K562 (cell line): ENCODE data around the gene PLD1. TPM values are rescaled to one million over a fixed set of nuclear protein-coding genes. Genes with fewer than 3 reads are reported as not detected.

Experiments used
- ATAC-seq: fragments of 200-7000 bp; cut with Tn5 transposase; 3 replicates; pipeline ENCODE4 v1.9.1; 2020; ENCODE audit warnings: moderate library complexity
- BruUV-seq: library from RNA; stranded (reverse); fragments of 400-500 nt; replicated peaks from 2 replicates; lab custom pipeline; 2021; lab: Mats Ljungman, UMichigan
- CTCF ChIA-PET: fragments of 300-600 bp; formaldehyde crosslinking; extraction: SDS; loops from one replicate; lab custom pipeline; 2021; ENCODE audit warnings: low intra/inter-chr PET ratio; lab: Yijun Ruan, JAX
- POLR2A ChIA-PET: fragments of 300-600, 350-650 bp; sonication (Branson Sonifier 250); formaldehyde crosslinking; extraction: SDS; loops from one replicate; lab custom pipeline; 2021; ENCODE audit warnings: antibody characterized with exemption, inconsistent platforms; lab: Yijun Ruan, JAX
- DNase-seq, 4 experiments: peaks; one replicate each; pipeline versions ENCODE4 v3.0.0 to v3.0.0-alpha.2; 2011 to 2018; ENCODE audit warnings: low spot score in 3 of 4, mixed read lengths in 3 of 4; ENCODE audit errors: extremely low read depth in 1 of 4
- FAIRE-seq: peaks from 2 replicates; lab custom pipeline; 2011; peaks lifted over from hg19 to GRCh38; lab: Jason Lieb, UNC
- H2AFZ ChIP-seq: 2 replicates; pipeline ENCODE4 v1.6.0; 2011; ENCODE audit warnings: low read depth, low read length, control low read depth, inconsistent platforms
- H3K27ac ChIP-seq: fragments of 200-600 bp; 3 replicates; pipeline ENCODE4 v1.8.0; 2011; ENCODE audit warnings: low read depth, mild to moderate bottlenecking, control low read depth, inconsistent platforms, low read length, moderate library complexity, mixed read lengths; ENCODE audit errors: extremely low read depth
- H3K27me3 ChIP-seq, 2 experiments: fragments of 300-600 bp in 1 of 2; 2 replicates in 1 of 2; 3 replicates in 1 of 2; pipeline versions ENCODE4 v1.6.0 to v1.8.0; 2011; ENCODE audit warnings: inconsistent platforms in 2 of 2, low read length in 2 of 2, mild to moderate bottlenecking in 1 of 2, mixed read lengths in 1 of 2, moderate library complexity in 1 of 2; ENCODE audit not compliant: control insufficient read depth in 2 of 2, insufficient read depth in 2 of 2
- H3K36me3 ChIP-seq: fragments of 300-600 bp; 3 replicates; pipeline ENCODE4 v1.8.0; 2011; ENCODE audit warnings: mild to moderate bottlenecking, low read length, inconsistent platforms; ENCODE audit not compliant: control insufficient read depth, insufficient read depth
- H3K4me1 ChIP-seq, 2 experiments: fragments of 200-600 bp in 1 of 2; replicated peaks in 1 of 2; 2 replicates in 1 of 2; 3 replicates in 1 of 2; pipeline versions ENCODE4 v1.5.1 to v1.8.0; 2011; ENCODE audit warnings: inconsistent platforms in 2 of 2, low read length in 2 of 2, mild to moderate bottlenecking in 1 of 2, mixed read lengths in 1 of 2, moderate library complexity in 1 of 2; ENCODE audit not compliant: control insufficient read depth in 2 of 2, insufficient read depth in 2 of 2
- H3K4me2 ChIP-seq: 2 replicates; pipeline ENCODE4 v1.6.1; 2011; ENCODE audit warnings: low read length, control low read depth, inconsistent platforms, mixed read lengths; ENCODE audit not compliant: insufficient read depth
- H3K4me3 ChIP-seq: fragments of 200-600 bp; sonication (generic), shearing (Covaris generic); 2 replicates; pipeline ENCODE4 v1.5.1; 2016; ENCODE audit warnings: control low read depth, inconsistent platforms
- H3K79me2 ChIP-seq: fragments of 200-600 bp; 3 replicates; pipeline ENCODE4 v1.8.0; 2011; ENCODE audit warnings: low read length, inconsistent platforms; ENCODE audit not compliant: control insufficient read depth, insufficient read depth
- H3K9ac ChIP-seq, 2 experiments: 2 replicates each; pipeline versions ENCODE4 v1.6.0 to v1.6.1; 2011; ENCODE audit warnings: low read depth in 2 of 2, low read length in 2 of 2, control low read depth in 1 of 2, inconsistent platforms in 1 of 2, mild to moderate bottlenecking in 1 of 2, mixed read lengths in 1 of 2; ENCODE audit not compliant: insufficient read depth in 1 of 2
- H3K9me1 ChIP-seq: one replicate; pipeline ENCODE4 v1.6.0; 2011; ENCODE audit warnings: inconsistent platforms, mild to moderate bottlenecking, low read length, moderate library complexity; ENCODE audit not compliant: control insufficient read depth, insufficient read depth
- H3K9me3 ChIP-seq: replicated peaks from 2 replicates; pipeline ENCODE4 v1.5.1; 2011; ENCODE audit warnings: low read depth, low read length, inconsistent platforms; ENCODE audit not compliant: control insufficient read depth, insufficient read depth
- H4K20me1 ChIP-seq: replicated peaks from 2 replicates; pipeline ENCODE4 v1.6.1; 2011; ENCODE audit warnings: low read length, inconsistent platforms, mixed read lengths; ENCODE audit not compliant: control insufficient read depth, insufficient read depth
- ARNT ChIP-seq, 2 experiments: fragments of 450-650 bp; IDR thresholded peaks; 2 replicates each; pipeline ENCODE4 v1.6.1; 2016; ENCODE audit warnings: mild to moderate bottlenecking in 1 of 2
- CBFA2T2 ChIP-seq: fragments of 450-650 bp; conservative IDR thresholded peaks from 2 replicates; pipeline ENCODE4 v1.6.1; 2017; ENCODE audit warnings: mild to moderate bottlenecking
- DPF2 ChIP-seq: fragments of 450-650 bp; IDR thresholded peaks from 2 replicates; pipeline ENCODE4 v1.6.1; 2016
- ESRRB ChIP-seq: fragments of 250-450 bp; sonication (Bioruptor Pico); IDR thresholded peaks from 2 replicates; pipeline ENCODE4 v1.5.0; 2020; ENCODE audit warnings: mild to moderate bottlenecking, moderate library complexity, borderline replicate concordance
- GABPB2 ChIP-seq: fragments of 250-450 bp; sonication (Bioruptor Pico); conservative IDR thresholded peaks from 2 replicates; pipeline ENCODE4 v1.5.1; 2021; ENCODE audit warnings: mild to moderate bottlenecking
- HDAC3 ChIP-seq: fragments of 450-650 bp; IDR thresholded peaks from 2 replicates; pipeline ENCODE4 v1.6.1; 2018; ENCODE audit warnings: borderline replicate concordance, mild to moderate bottlenecking, moderate library complexity; ENCODE audit not compliant: partially characterized antibody
- HNRNPL ChIP-seq: fragments of 200-400 bp; formaldehyde crosslinking; IDR thresholded peaks from 2 replicates; pipeline ENCODE4 v1.6.1; 2017; ENCODE audit warnings: low read depth, mild to moderate bottlenecking, low read length
- MBD2 ChIP-seq: sonication (generic); IDR thresholded peaks from 2 replicates; pipeline ENCODE4 v1.6.1; 2016; ENCODE audit warnings: low read depth, borderline replicate concordance
- MTA1 ChIP-seq: fragments of 450-650 bp; IDR thresholded peaks from 2 replicates; pipeline ENCODE4 v1.6.1; 2017; ENCODE audit warnings: borderline replicate concordance
- SMAD3 ChIP-seq: fragments of 450-650 bp; formaldehyde crosslinking; conservative IDR thresholded peaks from 2 replicates; pipeline ENCODE4 v1.4.0; 2020; ENCODE audit warnings: mild to moderate bottlenecking
- SREBF1 ChIP-seq: fragments of 150-350 bp; IDR thresholded peaks from 2 replicates; pipeline ENCODE4 v1.6.1; 2014; ENCODE audit warnings: antibody characterized with exemption, low read depth, low read length, borderline replicate concordance
- THRA ChIP-seq: fragments of 450-650 bp; IDR thresholded peaks from 2 replicates; pipeline ENCODE4 v1.6.1; 2017; ENCODE audit warnings: mild to moderate bottlenecking, moderate library complexity
- ZBTB17 ChIP-seq: fragments of 450-650 bp; formaldehyde crosslinking; IDR thresholded peaks from 2 replicates; pipeline ENCODE4 v1.4.0; 2020; ENCODE audit warnings: mild to moderate bottlenecking
- ZNF324 ChIP-seq: fragments of 250-450 bp; sonication (Bioruptor Pico); IDR thresholded peaks from 2 replicates; pipeline ENCODE4 v1.4.0; 2020; ENCODE audit warnings: mild to moderate bottlenecking
- ZNF561 ChIP-seq: fragments of 450-650 bp; formaldehyde crosslinking; conservative IDR thresholded peaks from 2 replicates; pipeline ENCODE4 v1.4.0; 2020; ENCODE audit warnings: mild to moderate bottlenecking, moderate library complexity
- WGBS: fragments of 100-300 bp; shearing (Covaris generic); methylation state at CpG from one replicate; pipeline ENCODE4 v1.1.6; 2016; ENCODE audit warnings: low coverage, mixed read lengths; ENCODE audit not compliant: insufficient coverage; ENCODE audit errors: missing lambda C conversion rate; 5-methylcytosine and 5-hydroxymethylcytosine counted together
- in situ Hi-C: fragments of 300-500 bp; cut with MboI; formaldehyde crosslinking; loops from 4 replicates; pipeline ENCODE4 v1.15.0; 2018; ENCODE audit warnings: inconsistent platforms, mixed read lengths
- intact Hi-C: fragments of 100-400 bp; cut with micrococcal nuclease; formaldehyde crosslinking; loops from 2 replicates; pipeline ENCODE4 v1.14.2; 2022
- polyA plus RNA-seq, 8 experiments: library from polyadenylated mRNA; depleted of rRNA in 4 of 8; stranded (reverse) in 5 of 8; unstranded in 3 of 8; fragments of >200 nt; fragmentation: Nextera tagmentation in 2 of 8; fragmentation: Illumina TruSeq in 1 of 8; extraction: Ambion mirVana in 2 of 8; extraction: Trizol in 1 of 8; gene quantifications; 2 replicates each; pipeline versions ENCODE4 v1.2.1 to v1.2.3, GENCODE V29; 2011 to 2014; ENCODE audit warnings: inconsistent platforms in 1 of 8, missing spikeins in 1 of 8
- total RNA-seq, 7 experiments: library from RNA; depleted of rRNA in 6 of 7; stranded (reverse); fragments of >200 nt in 6 of 7; fragmentation: Illumina TruSeq in 2 of 7; extraction: Trizol in 2 of 7; gene quantifications; 2 replicates each; pipeline versions ENCODE4 v1.2.1 to v1.2.3, GENCODE V29; 2011 to 2021; ENCODE audit warnings: low replicate concordance in 1 of 7
- TF ChIP-seq, protein P1 (sequence below): fragments of 150-350 bp; conservative IDR thresholded peaks from 2 replicates; pipeline ENCODE4 v1.6.1; 2014; ENCODE audit warnings: low read length
- TF ChIP-seq, protein P2 (sequence below): fragments of 450-650 bp; IDR thresholded peaks from 2 replicates; pipeline ENCODE4 v1.7.0; 2016; ENCODE audit warnings: borderline replicate concordance

PLD1 gene
- total and polyA plus RNA-seq, 9 of the 15 experiments (the other 6 are each of a cell fraction or from before 2014, with no cell fraction given), result 8.4 to 26.1 (median 18.6) TPM

DNA sequence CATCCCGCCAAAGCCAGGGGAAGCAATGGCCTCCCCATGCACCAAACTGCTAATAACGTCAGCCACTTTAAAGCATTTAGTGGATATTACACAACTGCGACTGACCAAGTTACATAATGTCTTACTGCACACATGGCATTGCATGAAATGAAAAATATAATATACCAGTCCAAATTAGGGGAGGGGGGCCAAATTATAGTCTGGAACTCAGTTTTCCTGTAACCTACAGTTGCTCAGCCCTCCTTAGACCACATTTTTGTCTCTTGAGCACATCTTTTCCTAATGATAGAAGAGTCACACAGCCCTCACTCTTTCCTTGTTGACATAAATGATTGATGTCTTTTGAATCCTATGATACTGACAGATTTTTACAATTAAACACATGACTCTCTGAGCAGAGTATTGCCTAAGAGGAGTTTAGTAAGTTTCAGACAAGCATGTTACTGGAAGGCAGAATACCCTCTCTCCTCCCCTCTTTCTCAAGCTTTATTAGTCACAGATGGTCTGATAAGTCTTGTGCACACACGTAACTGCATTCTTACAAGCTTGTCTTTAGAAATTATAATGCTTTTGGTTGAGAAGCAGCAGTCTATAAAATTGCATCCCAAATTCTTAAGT is 1.1 kb upstream of the PLD1 start:
- DNase-seq (peak; percentile 31 to 69 (median 47)), FAIRE-seq (no peak), ATAC-seq (0 out of 3 replicates have a peak, but pooled peaks have one; percentile 5)
- peak overlapping the region; percentile 93 for H2AFZ ChIP-seq
- POLR2A ChIA-PET, result interaction anchor here (0.8 to 1.2 kb wide), 5 partner anchors 8 to 353 kb away, joined by 3 to 5 read pairs (median 4); no protein-coding TSS in a partner anchor
- in situ Hi-C loops (no loop called here), intact Hi-C loops (loop anchor here (5.0 kb wide), 2 partner anchors 151 to 349 kb away; partner anchors contain the start of gene TNIK)
- no peaks in the 10 kb centered on the region for H3K9me1 ChIP-seq
- H4K20me1 ChIP-seq, result no peaks in the 10 kb centered on the region
- H3K27me3 ChIP-seq, result no peaks in the 10 kb centered on the region
- H3K4me3 ChIP-seq, result peak overlapping the region; percentile 81
- peak overlapping the region; percentile 92 for H3K4me2 ChIP-seq
- no peaks in the 10 kb centered on the region for H3K36me3 ChIP-seq
- no TSS peak for BruUV-seq
- 1% methylated on average over 4 of the region's 4 CpGs for WGBS
- CTCF ChIA-PET, result no interaction called here
- peak overlapping the region in 1 of 2 experiments; percentile 74; a peak in 2 of 4 replicates for H3K9ac ChIP-seq
- H3K9me3 ChIP-seq, result no peaks in the 10 kb centered on the region
- peaks cover 24 to 46% of the 10 kb centered on the region in 2 experiments for H3K4me1 ChIP-seq
- peak overlapping the region; percentile 84 for H3K27ac ChIP-seq
- peaks cover 41% of the 10 kb centered on the region for H3K79me2 ChIP-seq
- TF ChIP-seq ZBTB17 (no peak), ZNF561 (CRISPR knock-in tag) (no peak), THRA (no peak), DPF2 (peak; percentile 85), CBFA2T2 (no peak), MTA1 (0 out of 2 replicates have a peak, but pooled peaks have one; percentile 13), MBD2 (no peak), ZNF324 (CRISPR knock-in tag) (no peak), HNRNPL (no peak), HDAC3 (no peak), ARNT (IDR thresholded peaks at IDR 0.05) (no peak), SMAD3 (CRISPR knock-in tag) (no peak), ESRRB (CRISPR knock-in tag) (no peak), SREBF1 (no peak), GABPB2 (CRISPR knock-in tag) (no peak)
- TF ChIP-seq, protein P1, sequence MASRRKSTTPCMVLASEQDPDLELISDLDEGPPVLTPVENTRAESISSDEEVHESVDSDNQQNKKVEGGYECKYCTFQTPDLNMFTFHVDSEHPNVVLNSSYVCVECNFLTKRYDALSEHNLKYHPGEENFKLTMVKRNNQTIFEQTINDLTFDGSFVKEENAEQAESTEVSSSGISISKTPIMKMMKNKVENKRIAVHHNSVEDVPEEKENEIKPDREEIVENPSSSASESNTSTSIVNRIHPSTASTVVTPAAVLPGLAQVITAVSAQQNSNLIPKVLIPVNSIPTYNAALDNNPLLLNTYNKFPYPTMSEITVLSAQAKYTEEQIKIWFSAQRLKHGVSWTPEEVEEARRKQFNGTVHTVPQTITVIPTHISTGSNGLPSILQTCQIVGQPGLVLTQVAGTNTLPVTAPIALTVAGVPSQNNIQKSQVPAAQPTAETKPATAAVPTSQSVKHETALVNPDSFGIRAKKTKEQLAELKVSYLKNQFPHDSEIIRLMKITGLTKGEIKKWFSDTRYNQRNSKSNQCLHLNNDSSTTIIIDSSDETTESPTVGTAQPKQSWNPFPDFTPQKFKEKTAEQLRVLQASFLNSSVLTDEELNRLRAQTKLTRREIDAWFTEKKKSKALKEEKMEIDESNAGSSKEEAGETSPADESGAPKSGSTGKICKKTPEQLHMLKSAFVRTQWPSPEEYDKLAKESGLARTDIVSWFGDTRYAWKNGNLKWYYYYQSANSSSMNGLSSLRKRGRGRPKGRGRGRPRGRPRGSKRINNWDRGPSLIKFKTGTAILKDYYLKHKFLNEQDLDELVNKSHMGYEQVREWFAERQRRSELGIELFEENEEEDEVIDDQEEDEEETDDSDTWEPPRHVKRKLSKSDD, result no peak
- TF ChIP-seq, protein P2, sequence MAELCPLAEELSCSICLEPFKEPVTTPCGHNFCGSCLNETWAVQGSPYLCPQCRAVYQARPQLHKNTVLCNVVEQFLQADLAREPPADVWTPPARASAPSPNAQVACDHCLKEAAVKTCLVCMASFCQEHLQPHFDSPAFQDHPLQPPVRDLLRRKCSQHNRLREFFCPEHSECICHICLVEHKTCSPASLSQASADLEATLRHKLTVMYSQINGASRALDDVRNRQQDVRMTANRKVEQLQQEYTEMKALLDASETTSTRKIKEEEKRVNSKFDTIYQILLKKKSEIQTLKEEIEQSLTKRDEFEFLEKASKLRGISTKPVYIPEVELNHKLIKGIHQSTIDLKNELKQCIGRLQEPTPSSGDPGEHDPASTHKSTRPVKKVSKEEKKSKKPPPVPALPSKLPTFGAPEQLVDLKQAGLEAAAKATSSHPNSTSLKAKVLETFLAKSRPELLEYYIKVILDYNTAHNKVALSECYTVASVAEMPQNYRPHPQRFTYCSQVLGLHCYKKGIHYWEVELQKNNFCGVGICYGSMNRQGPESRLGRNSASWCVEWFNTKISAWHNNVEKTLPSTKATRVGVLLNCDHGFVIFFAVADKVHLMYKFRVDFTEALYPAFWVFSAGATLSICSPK, result no peak
